IMR-90 (cell line): ENCODE results near the gene LANCL1. TPM values are rescaled to one million over a fixed set of nuclear protein-coding genes. Genes with fewer than 3 reads are reported as not detected.

Experiments
- ATAC-seq: fragments of 200-7000 bp; cut with Tn5 transposase; 2 replicates; pipeline ENCODE4 v1.9.1; 2020; ENCODE audit warnings: low read depth, mild to moderate bottlenecking, moderate library complexity
- BruUV-seq: library from RNA; stranded (reverse); fragments of 400-500 nt; replicated peaks from 2 replicates; lab custom pipeline; 2021; lab: Mats Ljungman, UMichigan
- CTCF ChIA-PET: fragments of 300-600 bp; formaldehyde crosslinking; extraction: SDS; loops from one replicate; lab custom pipeline; 2021; ENCODE audit warnings: antibody characterized with exemption; lab: Yijun Ruan, JAX
- POLR2A ChIA-PET: fragments of 300-600 bp; sonication (Branson Sonifier 250); formaldehyde crosslinking; loops from one replicate; lab custom pipeline; 2022; ENCODE audit warnings: antibody characterized with exemption; ENCODE audit not compliant: unreplicated experiment; lab: Charles Lee
- DNase-seq: peaks from one replicate; pipeline ENCODE4 v3.0.0; 2013
- H2AFZ ChIP-seq: replicated peaks from 2 replicates; pipeline ENCODE3; 2013; ENCODE audit warnings: low read length, mild to moderate bottlenecking; ENCODE audit not compliant: poor library complexity
- H2AK5ac ChIP-seq: 2 replicates; pipeline ENCODE4 v1.6.1; 2013; ENCODE audit warnings: low read depth, low read length, inconsistent platforms
- H2AK9ac ChIP-seq: replicated peaks from 2 replicates; pipeline ENCODE3; 2013; ENCODE audit warnings: mild to moderate bottlenecking, low read depth, low read length, moderate library complexity; ENCODE audit not compliant: poor library complexity
- H2BK120ac ChIP-seq: 2 replicates; pipeline ENCODE4 v1.6.1; 2013; ENCODE audit warnings: low read depth, low read length, inconsistent platforms
- H2BK15ac ChIP-seq: 3 replicates; pipeline ENCODE4 v1.6.1; 2013; ENCODE audit warnings: low read depth, low read length, inconsistent platforms
- H2BK20ac ChIP-seq: 2 replicates; pipeline ENCODE4 v1.6.1; 2013; ENCODE audit warnings: low read depth, mild to moderate bottlenecking, inconsistent platforms, low read length, moderate library complexity
- H2BK5ac ChIP-seq: 2 replicates; pipeline ENCODE4 v1.6.1; 2013; ENCODE audit warnings: mild to moderate bottlenecking, low read depth, low read length, inconsistent platforms; ENCODE audit not compliant: poor library complexity, severe bottlenecking
- H3K14ac ChIP-seq: replicated peaks from 2 replicates; pipeline ENCODE4 v1.6.1; 2013; ENCODE audit warnings: low read depth, low read length, inconsistent platforms
- H3K18ac ChIP-seq: 2 replicates; pipeline ENCODE4 v1.6.1; 2013; ENCODE audit warnings: low read depth, low read length, control low read depth
- H3K23ac ChIP-seq: 2 replicates; pipeline ENCODE4 v1.6.1; 2013; ENCODE audit warnings: low read depth, low read length, inconsistent platforms
- H3K27ac ChIP-seq: 2 replicates; pipeline ENCODE4 v1.5.1; 2013; ENCODE audit warnings: mild to moderate bottlenecking, control low read depth, low read length; ENCODE audit not compliant: insufficient read depth
- H3K27me3 ChIP-seq: 2 replicates; pipeline ENCODE4 v1.6.1; 2013; ENCODE audit warnings: low read length; ENCODE audit not compliant: control insufficient read depth, insufficient read depth
- H3K36me3 ChIP-seq: 2 replicates; pipeline ENCODE4 v1.6.1; 2013; ENCODE audit warnings: low read length, mixed read lengths; ENCODE audit not compliant: control insufficient read depth, insufficient read depth
- H3K4ac ChIP-seq: 2 replicates; pipeline ENCODE4 v1.6.1; 2013; ENCODE audit warnings: low read depth, low read length, inconsistent platforms
- H3K4me1 ChIP-seq: 2 replicates; pipeline ENCODE4 v1.6.1; 2013; ENCODE audit warnings: low read length, mixed read lengths; ENCODE audit not compliant: control insufficient read depth, insufficient read depth
- H3K4me2 ChIP-seq: 2 replicates; pipeline ENCODE4 v1.6.1; 2013; ENCODE audit warnings: low read depth, mild to moderate bottlenecking, control low read depth, low read length, moderate library complexity
- H3K4me3 ChIP-seq: 2 replicates; pipeline ENCODE4 v1.5.1; 2013; ENCODE audit warnings: low read depth, mild to moderate bottlenecking, control low read depth, low read length, moderate library complexity; ENCODE audit not compliant: insufficient read depth
- H3K56ac ChIP-seq: 2 replicates; pipeline ENCODE4 v1.6.1; 2013; ENCODE audit warnings: low read length, inconsistent platforms; ENCODE audit not compliant: insufficient read depth; ENCODE audit errors: extremely low read depth
- H3K79me1 ChIP-seq, 2 experiments: 2 replicates each; pipeline ENCODE4 v1.6.1; 2013; ENCODE audit warnings: low read length in 2 of 2, inconsistent platforms in 1 of 2, low read depth in 1 of 2
- H3K9ac ChIP-seq: 2 replicates; pipeline ENCODE4 v1.6.1; 2013; ENCODE audit warnings: low read depth, low read length, control low read depth
- H3K9me1 ChIP-seq: 2 replicates; pipeline ENCODE4 v1.6.1; 2013; ENCODE audit warnings: low read length, inconsistent platforms; ENCODE audit not compliant: insufficient read depth
- H3K9me3 ChIP-seq: 2 replicates; pipeline ENCODE4 v1.6.1; 2013; ENCODE audit warnings: low read length; ENCODE audit not compliant: control insufficient read depth, insufficient read depth
- H4K20me1 ChIP-seq: 2 replicates; pipeline ENCODE4 v1.6.1; 2013; ENCODE audit warnings: low read length, inconsistent platforms; ENCODE audit not compliant: insufficient read depth
- H4K5ac ChIP-seq: 2 replicates; pipeline ENCODE4 v1.6.1; 2013; ENCODE audit warnings: mild to moderate bottlenecking, low read depth, low read length, control low read depth
- H4K8ac ChIP-seq, 2 experiments: 2 replicates each; pipeline ENCODE4 v1.6.1; 2013; ENCODE audit warnings: low read depth in 2 of 2, low read length in 2 of 2, control low read depth in 1 of 2, inconsistent platforms in 1 of 2
- H4K91ac ChIP-seq: 2 replicates; pipeline ENCODE4 v1.6.1; 2013; ENCODE audit warnings: low read depth, low read length, inconsistent platforms; ENCODE audit not compliant: insufficient read depth
- BHLHE40 ChIP-seq: fragments of 150-350 bp; IDR thresholded peaks from 2 replicates; pipeline ENCODE4 v1.6.1; 2016; ENCODE audit warnings: mild to moderate bottlenecking, low read depth, low read length
- CEBPB ChIP-seq: IDR thresholded peaks from 2 replicates; pipeline ENCODE4 v1.6.1; 2012; ENCODE audit warnings: low read depth, low read length, improper control_type of control experiment
- CHD1 ChIP-seq: IDR thresholded peaks from 2 replicates; pipeline ENCODE4 v1.6.1; 2012; ENCODE audit warnings: low read depth, low read length, improper control_type of control experiment
- CTCF ChIP-seq: conservative IDR thresholded peaks from 2 replicates; pipeline ENCODE4 v1.5.1; 2012; ENCODE audit warnings: mild to moderate bottlenecking, low read depth, low read length, improper control_type of control experiment
- FOS ChIP-seq: fragments of 150-350 bp; IDR thresholded peaks from 2 replicates; pipeline ENCODE4 v1.6.1; 2016; ENCODE audit warnings: low read depth, low read length
- MAFK ChIP-seq: IDR thresholded peaks from 2 replicates; pipeline ENCODE4 v1.6.1; 2012; ENCODE audit warnings: low read depth, low read length, improper control_type of control experiment
- MAZ ChIP-seq: IDR thresholded peaks from 2 replicates; pipeline ENCODE4 v1.6.1; 2012; ENCODE audit warnings: low read depth, mild to moderate bottlenecking, low read length, improper control_type of control experiment, moderate library complexity, borderline replicate concordance
- MXI1 ChIP-seq: IDR thresholded peaks from 2 replicates; pipeline ENCODE4 v1.6.1; 2012; ENCODE audit warnings: low read depth, mild to moderate bottlenecking, low read length, moderate library complexity, borderline replicate concordance
- NFE2L2 ChIP-seq: fragments of 150-350 bp; IDR thresholded peaks from 2 replicates; pipeline ENCODE4 v1.6.1; 2016; ENCODE audit warnings: low read depth, mild to moderate bottlenecking, low read length
- POLR2A ChIP-seq: IDR thresholded peaks from 2 replicates; pipeline ENCODE4 v1.6.1; 2012; ENCODE audit warnings: mild to moderate bottlenecking, low read depth, low read length
- RAD21 ChIP-seq: IDR thresholded peaks from 2 replicates; pipeline ENCODE4 v1.6.1; 2012; ENCODE audit warnings: low read length, improper control_type of control experiment
- RCOR1 ChIP-seq: IDR thresholded peaks from 2 replicates; pipeline ENCODE4 v1.6.1; 2012; ENCODE audit warnings: mild to moderate bottlenecking, low read length, improper control_type of control experiment; ENCODE audit not compliant: insufficient replicate concordance
- RFX5 ChIP-seq: IDR thresholded peaks from 2 replicates; pipeline ENCODE4 v1.8.0; 2012; ENCODE audit warnings: low read depth, mild to moderate bottlenecking, low read length, moderate library complexity
- SMC3 ChIP-seq: fragments of 150-350 bp; IDR thresholded peaks from 2 replicates; pipeline ENCODE4 v1.6.1; 2016; ENCODE audit warnings: low read depth, mild to moderate bottlenecking, antibody characterized with exemption, low read length, moderate library complexity
- USF2 ChIP-seq: fragments of 150-350 bp; IDR thresholded peaks from 2 replicates; pipeline ENCODE4 v1.6.1; 2017; ENCODE audit warnings: mild to moderate bottlenecking, antibody characterized with exemption, low read length, low read depth
- WGBS, 2 experiments: methylation state at CpG; one replicate each; pipeline versions ENCODE4 v1.1.5 to v1.1.7; 2013; ENCODE audit warnings: missing lambda C conversion rate in 2 of 2; ENCODE audit not compliant: insufficient read length in 1 of 2; ENCODE audit errors: extremely low coverage in 2 of 2; 5-methylcytosine and 5-hydroxymethylcytosine counted together
- dilution Hi-C: fragments of 300-500 bp; cut with HindIII; formaldehyde crosslinking; loops from one replicate; pipeline ENCODE4 v1.14.3; 2018; ENCODE audit warnings: low sequenced_read_pairs; ENCODE audit not compliant: unreplicated experiment
- in situ Hi-C: fragments of 300-500 bp; cut with MboI; formaldehyde crosslinking; loops from 3 replicates; pipeline ENCODE4 v1.14.3; 2019; ENCODE audit warnings: low sequenced_read_pairs, inconsistent platforms, mixed read lengths
- intact Hi-C: fragments of 100-400 bp; cut with micrococcal nuclease; formaldehyde crosslinking; loops from 2 replicates; pipeline ENCODE4 v1.10.0; 2022
- polyA plus RNA-seq, 3 experiments: library from polyadenylated mRNA; depleted of rRNA; stranded (reverse); fragments of >200 nt; gene quantifications; 2 replicates each; pipeline ENCODE4 v1.2.3, GENCODE V29; 2012; ENCODE audit warnings: low replicate concordance in 1 of 3
- total RNA-seq: library from RNA; depleted of rRNA; stranded (reverse); fragments of >200 nt; gene quantifications from 2 replicates; pipeline ENCODE4 v1.2.3, GENCODE V29; 2012
- TF ChIP-seq, protein P1 (sequence below): fragments of 150-350 bp; IDR thresholded peaks from 2 replicates; pipeline ENCODE4 v1.6.1; 2016; ENCODE audit warnings: low read depth, mild to moderate bottlenecking, low read length, moderate library complexity, borderline replicate concordance

Gene LANCL1
- total and polyA plus RNA-seq, 2 of the 4 experiments (the other 2 are of a cell fraction): 29.7 to 53.8 TPM

- Histone ChIP-seq H3K4me2 (no peak overlapping the region), H3K79me1 (no peaks in the 10 kb centered on the region), H3K4ac (no peak overlapping the region), H3K9ac (no peak overlapping the region), H3K27ac (no peak overlapping the region), H2BK20ac (no peak overlapping the region), H2BK120ac (no peak overlapping the region), H4K20me1 (no peaks in the 10 kb centered on the region), H3K4me1 (no peaks in the 10 kb centered on the region), H2AK5ac (no peak overlapping the region), H3K4me3 (no peak overlapping the region), H2AFZ (no peak overlapping the region), H2AK9ac (no peak overlapping the region), H3K36me3 (peaks cover 2% of the 10 kb centered on the region; the same call in 1 of the 2 replicates), H4K91ac (no peak overlapping the region), H3K14ac (no peak overlapping the region), H3K9me1 (no peaks in the 10 kb centered on the region), H3K23ac (no peak overlapping the region), H3K56ac (no peak overlapping the region), H3K18ac (no peak overlapping the region), H3K27me3 (no peaks in the 10 kb centered on the region), H3K9me3 (no peaks in the 10 kb centered on the region), H4K8ac (no peak overlapping the region), H2BK5ac (no peak overlapping the region), H2BK15ac (no peak overlapping the region), H4K5ac (no peak overlapping the region)
- ATAC-seq (no peak), DNase-seq (no peak)
- intact Hi-C loops: no loop called here
- POLR2A ChIA-PET: no interaction called here
- dilution Hi-C loops: no loop called here
- BruUV-seq: no TSS peak
- in situ Hi-C loops: no loop called here
- CTCF ChIA-PET: no interaction called here
- no peak for TF ChIP-seq CTCF
- TF ChIP-seq MXI1: no peak
- TF ChIP-seq NFE2L2: no peak
- no peak for TF ChIP-seq RCOR1
- no peak for TF ChIP-seq MAFK
- TF ChIP-seq CHD1: no peak
- no peak for TF ChIP-seq MAZ
- no peak for TF ChIP-seq POLR2A
- TF ChIP-seq RAD21: no peak
- no peak for TF ChIP-seq RFX5
- TF ChIP-seq CEBPB: no peak
- TF ChIP-seq, protein P1, sequence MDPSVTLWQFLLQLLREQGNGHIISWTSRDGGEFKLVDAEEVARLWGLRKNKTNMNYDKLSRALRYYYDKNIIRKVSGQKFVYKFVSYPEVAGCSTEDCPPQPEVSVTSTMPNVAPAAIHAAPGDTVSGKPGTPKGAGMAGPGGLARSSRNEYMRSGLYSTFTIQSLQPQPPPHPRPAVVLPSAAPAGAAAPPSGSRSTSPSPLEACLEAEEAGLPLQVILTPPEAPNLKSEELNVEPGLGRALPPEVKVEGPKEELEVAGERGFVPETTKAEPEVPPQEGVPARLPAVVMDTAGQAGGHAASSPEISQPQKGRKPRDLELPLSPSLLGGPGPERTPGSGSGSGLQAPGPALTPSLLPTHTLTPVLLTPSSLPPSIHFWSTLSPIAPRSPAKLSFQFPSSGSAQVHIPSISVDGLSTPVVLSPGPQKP: no peak
- TF ChIP-seq USF2: no peak
- TF ChIP-seq FOS: no peak
- TF ChIP-seq BHLHE40: no peak
- no peak for TF ChIP-seq SMC3
- no CpG with 5 or more reads among the region's 3 CpGs for WGBS, 2 experiments
Measured at GRCh38 chr2:210443527-210443926, 33.0 kb downstream of the LANCL1 start.
